GM18517 (cell line): Measurements from ENCODE around the gene KHDC4.
"Not testable (repeated sequence)": the region's sequence is repeated elsewhere in the genome, so short reads cannot be mapped to it uniquely, and the experiment has no call there.

ENCODE experiments used
- ATAC-seq: cut with Tn5 transposase; IDR thresholded peaks from one replicate; pipeline ENCODE4 v1.9.1; 2021; ENCODE audit warnings: mild to moderate bottlenecking, moderate library complexity; ENCODE audit not compliant: unreplicated experiment

KHDC4 gene

DNA sequence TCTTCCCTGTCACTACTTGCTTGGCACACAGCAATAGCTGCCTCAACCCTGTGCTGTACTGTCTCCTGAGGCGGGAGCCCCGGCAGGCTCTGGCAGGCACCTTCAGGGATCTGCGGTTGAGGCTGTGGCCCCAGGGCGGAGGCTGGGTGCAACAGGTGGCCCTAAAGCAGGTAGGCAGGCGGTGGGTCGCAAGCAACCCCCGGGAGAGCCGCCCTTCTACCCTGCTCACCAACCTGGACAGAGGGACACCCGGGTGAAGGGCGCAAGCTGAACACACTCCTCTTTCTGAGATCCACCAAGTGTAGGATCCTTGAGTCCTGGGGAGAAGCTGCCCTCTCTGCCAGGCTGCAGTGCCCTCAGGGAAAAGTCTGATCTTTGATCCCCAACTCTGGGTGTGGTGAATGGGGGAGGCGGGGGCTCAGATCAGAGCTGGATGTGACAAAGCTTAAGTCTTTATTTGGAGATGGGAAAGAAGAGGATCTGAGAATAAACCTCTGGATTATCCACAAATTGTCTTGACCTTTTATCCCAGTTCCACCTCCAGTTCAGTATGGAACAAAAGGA, 8.4 kb upstream of the KHDC4 start:
- no peak for ATAC-seq

DNA sequence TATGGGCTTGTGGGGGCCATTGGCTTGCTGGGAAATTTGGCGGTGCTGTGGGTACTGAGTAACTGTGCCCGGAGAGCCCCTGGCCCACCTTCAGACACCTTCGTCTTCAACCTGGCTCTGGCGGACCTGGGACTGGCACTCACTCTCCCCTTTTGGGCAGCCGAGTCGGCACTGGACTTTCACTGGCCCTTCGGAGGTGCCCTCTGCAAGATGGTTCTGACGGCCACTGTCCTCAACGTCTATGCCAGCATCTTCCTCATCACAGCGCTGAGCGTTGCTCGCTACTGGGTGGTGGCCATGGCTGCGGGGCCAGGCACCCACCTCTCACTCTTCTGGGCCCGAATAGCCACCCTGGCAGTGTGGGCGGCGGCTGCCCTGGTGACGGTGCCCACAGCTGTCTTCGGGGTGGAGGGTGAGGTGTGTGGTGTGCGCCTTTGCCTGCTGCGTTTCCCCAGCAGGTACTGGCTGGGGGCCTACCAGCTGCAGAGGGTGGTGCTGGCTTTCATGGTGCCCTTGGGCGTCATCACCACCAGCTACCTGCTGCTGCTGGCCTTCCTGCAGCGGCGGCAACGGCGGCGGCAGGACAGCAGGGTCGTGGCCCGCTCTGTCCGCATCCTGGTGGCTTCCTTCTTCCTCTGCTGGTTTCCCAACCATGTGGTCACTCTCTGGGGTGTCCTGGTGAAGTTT, 7.8 kb upstream of the KHDC4 start:
- no peak for ATAC-seq

DNA sequence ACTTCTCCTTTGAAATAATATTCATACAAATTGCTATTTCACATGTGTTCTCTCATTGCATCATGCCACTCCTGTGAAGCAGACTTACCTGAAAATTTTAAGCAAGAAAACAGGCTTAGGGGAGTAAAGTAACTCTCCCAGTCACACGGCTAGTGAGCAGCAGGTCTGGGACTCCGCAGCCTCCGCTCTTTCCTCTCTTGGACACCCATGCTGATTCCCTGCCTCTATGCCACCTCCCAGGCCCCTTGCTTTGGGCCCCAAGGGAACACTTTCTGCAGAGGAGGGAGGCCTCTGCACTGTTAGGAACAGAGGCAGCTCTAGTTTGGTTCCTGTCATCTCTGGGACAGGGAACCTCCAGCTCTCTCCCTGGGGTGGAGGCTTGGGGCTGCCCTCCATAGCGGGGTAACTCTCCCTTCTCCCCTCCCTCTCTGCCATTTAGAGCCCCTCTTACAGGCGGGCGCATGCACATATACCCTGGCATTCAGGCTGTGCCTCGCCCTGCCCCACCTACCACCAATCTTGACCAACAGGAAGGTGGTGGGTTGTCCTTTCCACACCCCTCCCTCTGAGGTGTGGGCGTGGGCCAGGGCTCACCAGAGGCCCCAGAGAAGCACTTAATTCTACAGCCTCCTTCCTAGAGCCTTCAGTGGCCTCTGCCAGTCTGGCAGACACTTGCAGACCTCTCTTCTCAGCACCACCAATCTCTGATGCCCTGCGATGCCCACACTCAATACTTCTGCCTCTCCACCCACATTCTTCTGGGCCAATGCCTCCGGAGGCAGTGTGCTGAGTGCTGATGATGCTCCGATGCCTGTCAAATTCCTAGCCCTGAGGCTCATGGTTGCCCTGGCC, 7.0 kb upstream of the KHDC4 start, which contains the start of gene RXFP4:
RXFP4 (plus strand) TSS at position 646 of the 852 bp plus-strand sequence; CDS start at position 718, 72 bp downstream.
- ATAC-seq, result no peak

DNA sequence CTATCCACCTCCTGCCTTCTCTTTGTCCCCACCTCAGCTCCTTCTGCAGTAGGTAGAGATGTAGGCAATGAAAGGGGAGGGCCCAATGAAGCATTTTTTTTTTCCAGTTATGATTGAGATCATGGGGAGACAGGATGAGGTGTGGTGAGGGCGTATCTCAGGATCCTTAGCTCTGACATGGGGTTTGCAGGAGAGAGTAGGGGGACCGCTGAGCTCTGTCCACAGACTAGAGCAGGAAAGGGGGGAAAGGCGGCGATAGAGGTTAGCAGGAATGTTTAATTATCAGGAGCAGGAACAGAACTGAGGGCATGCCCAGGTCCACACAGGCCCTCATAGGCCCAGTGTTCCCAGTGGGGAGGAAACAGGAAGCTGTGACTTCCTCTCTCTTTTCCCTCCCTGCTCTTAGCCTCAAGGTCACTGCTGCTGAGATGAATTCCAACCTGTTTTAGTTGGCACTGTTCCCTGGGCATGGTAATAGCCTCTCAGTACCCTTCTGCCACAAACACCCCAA, 6.3 kb upstream of the KHDC4 start:
- ATAC-seq, result no peak

DNA sequence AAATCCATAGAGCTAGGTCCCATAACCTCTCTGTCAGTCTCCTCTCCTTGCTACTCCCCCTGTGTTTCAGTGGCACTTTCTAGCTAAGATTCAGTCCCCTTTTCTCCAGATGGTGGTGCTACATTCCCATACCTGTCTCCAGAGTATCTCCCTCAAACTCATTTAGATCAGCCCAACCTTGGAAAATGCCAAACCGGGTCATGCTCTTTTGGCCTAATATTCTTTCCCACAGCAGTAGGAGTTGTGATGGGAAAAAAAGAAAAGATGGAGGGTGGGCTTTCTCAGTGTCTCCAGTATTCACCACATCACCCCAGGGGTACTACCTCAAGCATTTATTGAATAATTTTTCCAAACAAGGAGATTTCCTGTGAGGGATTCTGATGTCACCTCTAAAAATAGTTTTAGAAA, 4.0 kb upstream of the KHDC4 start:
- no peak for ATAC-seq

DNA sequence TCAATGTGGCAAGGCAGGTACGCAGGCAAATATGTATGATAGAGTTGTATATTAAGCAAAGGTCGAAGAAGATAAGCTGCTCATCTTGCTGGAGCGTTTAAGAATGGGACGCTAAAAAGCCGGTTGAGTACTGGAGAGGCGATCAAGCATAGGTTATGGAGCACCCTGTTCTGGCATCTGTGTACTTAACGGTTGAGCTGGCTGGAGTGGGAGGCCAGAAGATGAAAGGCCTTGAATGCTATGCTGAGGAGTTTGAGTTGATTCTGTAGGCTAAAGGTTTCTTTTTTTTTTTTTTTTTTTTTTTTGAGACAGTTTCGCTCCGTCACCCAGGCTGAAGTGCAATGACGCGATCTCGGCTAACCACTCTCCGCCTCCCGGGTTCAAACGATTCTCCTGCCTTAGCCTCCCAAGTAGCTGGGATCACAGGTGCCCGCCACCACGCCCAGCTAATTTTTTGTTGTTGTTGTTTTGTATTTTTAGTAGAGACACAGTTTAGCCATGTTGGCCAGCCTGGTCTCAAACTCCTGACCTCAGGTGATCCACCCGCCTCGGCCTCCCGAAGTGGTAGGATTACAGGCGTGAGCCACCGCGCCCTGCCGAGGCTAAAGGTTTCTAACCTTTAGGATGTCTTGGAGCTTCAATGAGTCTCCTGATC, 850 bp upstream of the KHDC4 start:
- ATAC-seq, result no peak

DNA sequence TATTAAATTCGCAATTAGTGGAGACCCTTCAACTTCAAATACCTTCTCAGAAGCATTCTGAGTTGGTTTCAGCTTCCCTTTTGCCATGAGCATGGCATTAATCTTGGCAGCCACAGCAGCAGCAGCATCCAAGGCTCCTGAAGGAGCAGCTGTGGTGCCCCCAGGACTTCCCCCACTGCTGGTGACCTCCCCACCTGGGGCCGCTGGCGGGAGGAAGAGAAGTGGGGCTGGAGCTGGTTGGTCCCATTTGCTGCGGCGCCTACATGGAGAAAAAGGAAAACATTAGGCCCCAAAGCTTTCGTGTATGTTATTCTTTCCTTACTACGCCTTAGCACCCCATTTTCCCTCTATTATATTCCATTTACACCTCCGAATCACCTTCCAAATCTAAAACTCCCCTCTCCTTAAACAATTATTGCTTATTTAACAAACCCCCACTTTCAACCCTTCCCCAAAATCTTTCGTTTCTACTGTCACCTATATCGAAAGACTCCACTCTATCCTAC, 569 bp downstream of the KHDC4 start:
- ATAC-seq, result no peak

DNA sequence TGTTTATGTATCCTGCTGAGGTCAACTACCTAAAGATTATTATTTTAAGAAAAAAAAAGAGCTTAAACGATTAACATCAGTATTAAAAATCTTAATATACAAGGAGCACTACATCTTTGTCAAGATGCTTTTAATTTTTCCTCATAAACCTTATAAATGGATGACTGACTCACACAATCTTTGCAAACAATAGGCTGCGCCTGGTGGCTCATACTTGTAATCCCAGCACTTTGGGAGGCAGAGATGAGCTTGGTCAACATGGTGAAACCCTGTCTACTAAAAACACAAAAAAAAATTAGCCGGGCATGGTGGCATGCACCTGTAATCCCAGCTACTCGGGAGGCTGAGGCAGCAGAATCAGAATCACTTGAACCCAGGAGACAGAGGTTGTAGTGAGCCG, 1.7 kb downstream of the KHDC4 start:
- no peak for ATAC-seq

DNA sequence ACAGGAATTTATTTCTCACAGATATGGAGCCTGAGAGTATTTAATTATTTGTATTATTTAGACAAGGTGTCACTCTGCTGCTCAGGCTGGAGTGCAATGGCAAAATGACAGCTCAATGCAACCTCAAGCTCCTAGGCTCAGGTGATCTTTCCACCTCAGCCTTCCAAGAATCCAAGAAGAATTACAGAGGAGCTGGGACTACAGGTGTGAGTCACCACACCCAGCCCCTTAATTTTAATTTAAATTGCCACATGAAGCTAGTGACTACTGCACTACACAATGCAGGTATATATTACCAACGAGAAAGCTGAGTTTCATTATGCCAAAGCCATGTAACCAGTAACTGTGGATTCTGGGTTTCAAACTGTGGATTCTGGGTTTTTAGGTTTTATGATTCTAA, 2.1 kb downstream of the KHDC4 start:
- ATAC-seq, result no peak

DNA sequence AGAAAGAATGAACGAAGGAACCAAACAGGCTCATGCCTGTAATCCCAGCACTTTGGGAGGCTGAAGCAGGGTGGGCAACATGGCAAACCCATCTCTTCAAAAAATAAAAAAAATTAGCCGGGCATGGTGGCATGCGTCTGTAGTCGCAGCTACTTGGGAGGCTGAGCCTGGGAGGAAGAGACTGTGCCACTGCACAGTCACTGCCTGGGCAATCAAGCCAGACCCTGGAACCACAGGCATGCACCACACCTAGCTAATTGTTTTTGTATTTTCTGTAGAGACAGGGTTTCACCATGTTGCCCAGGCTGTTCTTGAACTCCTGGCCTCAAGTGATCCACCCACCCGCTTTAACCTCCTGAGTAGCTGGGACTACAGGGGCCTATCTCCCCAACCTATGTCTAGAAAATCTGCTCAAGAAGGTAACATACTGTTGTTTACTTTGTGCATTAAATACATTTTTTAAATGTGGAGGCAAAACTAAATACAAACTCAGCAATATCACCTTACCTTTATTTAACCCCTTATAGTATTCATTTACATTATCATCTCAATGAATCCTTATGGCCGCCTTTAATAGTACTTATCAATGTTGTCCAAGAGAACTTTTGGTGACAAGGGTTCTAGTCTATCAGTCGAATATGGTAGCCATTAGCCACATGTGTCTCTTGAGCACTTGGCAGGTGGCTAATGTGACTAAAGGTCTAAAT, 2.7 kb downstream of the KHDC4 start:
- no peak for ATAC-seq

DNA sequence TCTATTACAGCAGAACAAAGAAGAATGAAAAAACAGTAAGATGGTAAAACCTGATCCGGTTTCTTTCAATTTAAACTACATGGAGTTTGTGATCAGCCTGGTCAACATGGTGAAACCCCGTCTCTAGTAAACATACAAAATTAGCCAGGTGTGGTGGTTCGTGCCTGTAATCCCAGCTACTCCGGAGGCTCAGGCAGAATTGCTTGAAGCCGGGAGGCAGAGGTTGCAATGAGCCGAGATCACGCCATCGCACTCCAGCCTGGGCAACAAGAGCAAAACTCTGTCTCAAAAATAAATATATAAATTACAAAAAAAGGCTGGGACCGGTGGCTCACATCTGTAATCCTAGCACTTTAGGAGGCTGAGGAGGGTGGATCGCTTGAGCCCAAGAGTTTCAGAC, 3.5 kb downstream of the KHDC4 start:
- ATAC-seq, result not testable (repeated sequence)

DNA sequence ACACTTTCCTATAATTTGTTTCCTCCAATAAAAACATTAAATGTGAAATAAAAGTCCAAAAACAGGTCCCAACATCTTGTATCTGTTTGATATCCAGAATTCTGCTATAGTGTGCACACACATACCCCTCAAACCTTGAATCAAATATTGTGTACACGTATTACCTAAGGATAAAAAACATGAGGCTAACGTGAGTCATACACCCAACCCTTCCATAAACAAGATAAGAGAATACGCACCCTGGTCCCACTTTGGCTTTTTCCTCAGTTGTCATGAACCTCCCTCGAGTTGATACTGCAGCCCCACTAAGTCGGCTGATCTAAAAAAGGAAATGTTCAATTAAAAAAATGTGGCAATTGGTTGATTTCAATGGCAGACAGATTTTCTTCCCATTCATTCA, 5.2 kb downstream of the KHDC4 start:
- no peak for ATAC-seq

DNA sequence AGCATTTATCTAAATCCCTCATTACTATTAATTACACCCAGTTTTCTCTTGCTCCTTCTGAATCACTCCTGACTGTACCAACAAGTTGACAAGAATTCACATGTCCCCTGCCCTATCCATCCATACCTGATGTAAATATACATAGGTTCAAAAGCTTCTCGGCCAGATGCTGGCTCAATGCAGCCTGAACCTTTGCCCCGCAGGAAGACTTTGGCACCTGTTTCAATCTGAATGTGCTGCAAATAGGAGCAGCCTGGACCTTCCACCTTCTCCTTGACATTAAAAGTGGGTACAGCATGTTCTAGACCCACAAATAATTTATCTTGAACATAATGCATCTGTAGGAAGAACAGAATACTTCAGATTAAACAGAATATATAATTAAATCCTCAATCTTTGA, 8.7 kb downstream of the KHDC4 start:
- ATAC-seq, result no peak

DNA sequence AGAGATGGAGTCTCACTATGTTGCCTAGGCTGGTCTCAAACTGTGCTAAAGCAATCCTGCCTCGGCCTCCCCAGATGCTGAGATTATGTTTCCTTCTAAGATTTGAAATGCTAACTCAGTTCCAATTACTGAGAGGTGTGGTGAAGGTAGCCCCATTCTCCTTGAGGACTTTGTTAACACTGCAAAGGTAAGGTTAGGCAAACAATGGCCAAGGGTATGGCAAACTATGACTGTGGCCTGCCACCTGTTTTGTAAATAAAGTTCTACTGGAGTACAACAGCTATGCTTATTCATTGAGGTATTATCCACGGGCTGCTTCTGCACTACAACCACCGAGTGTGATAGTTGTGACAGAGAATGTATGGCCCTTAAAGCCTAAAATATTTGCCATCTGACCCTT, 13.5 kb downstream of the KHDC4 start:
- ATAC-seq, result no peak

DNA sequence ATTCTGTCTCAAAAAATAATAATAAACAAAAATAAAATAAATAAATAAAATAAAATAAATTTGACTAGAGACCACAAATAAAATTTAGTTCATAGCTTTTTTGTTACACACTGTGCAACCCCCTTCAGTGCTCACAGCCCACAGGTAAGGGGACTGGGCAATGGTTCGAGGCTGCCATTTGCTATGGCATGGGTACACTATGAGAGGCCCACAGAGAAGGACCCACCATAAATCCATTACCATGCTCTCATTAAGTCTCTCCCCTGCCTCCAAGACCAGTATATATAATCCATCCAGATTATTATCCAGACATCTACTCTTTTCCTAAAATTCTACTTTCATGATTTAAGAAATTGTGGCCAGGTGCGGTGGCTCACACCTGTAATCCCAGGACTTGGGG, 14.4 kb downstream of the KHDC4 start:
- ATAC-seq, result no peak

DNA sequence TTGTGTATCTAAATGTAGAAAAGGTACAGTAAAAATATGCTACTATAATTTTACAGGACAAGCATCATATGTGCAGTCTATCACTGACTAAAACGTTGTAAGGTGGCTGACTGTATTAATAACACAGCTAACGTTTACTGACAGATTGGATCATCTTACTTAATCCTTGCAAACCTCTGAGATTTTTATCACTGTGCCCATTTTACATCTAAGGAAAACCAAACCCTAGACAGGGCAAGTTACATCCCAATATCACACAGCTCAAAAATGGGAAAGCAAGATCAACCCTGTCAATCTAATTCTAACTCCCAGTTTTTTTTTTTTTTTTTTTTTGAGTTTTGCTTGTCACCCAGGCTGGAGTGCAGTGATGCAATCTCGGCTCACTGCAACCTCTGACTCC, 15.6 kb downstream of the KHDC4 start:
- ATAC-seq, result no peak

DNA sequence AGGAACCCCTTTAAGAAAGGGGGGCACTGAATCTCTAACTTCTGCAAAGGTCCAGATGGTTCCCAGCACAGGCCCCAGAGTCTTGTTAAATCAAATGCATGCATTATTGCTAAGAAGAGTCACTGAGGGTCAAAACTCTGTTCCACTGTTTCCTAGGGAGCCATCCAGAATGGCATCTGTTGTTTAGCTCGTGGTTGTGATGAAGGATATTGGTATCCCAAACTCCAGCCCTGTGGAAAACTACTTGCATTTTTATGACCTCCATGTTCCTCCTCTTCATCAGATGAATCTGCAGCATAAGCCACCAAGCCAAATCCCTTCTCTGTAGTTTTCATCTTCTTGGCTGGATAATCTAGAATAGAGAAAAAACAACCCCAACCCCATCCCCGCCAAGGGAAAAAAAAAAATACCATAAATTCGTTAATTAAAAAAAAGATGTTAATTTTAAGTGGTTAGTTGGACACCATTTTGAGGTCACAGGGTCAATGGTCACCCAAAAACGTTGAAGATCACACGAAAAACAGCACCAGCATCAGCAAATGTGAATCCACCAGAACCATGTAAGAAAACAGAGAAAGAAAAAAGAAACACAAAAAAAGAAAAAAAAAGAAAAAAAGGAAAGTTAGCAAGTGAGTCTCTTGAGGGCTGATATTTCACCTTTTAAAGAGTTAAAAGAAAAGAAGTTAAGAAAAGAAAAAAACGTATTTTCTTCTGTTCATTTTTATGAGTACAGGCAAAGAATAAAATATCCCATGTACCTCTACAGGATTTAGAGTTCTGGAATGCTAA, 20.1 kb downstream of the KHDC4 start:
- no peak for ATAC-seq

DNA sequence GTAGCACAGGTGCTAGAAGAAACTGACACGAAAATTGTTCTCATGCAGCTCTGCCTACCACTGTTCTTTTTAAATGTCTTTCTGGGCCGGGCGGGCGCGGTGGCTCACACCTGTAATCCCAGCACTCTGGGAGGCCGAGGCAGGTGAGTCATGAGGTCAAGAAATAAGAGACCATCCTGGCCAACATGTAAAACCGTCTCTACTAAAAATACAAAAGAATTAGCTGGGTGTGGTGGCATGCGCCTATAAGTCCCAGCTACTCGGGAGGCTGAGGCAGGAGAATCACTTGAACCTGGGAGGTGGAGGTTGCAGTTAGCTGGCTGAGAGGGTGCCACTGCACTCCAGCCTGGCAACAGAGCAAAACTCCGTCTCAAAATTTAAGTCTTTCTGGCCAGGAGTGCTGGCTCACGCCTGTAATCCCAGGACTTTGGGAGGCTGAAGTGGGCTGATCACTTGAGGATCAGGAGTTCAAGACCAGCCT, 22.1 kb downstream of the KHDC4 start:
- ATAC-seq, result peak; percentile 11
